ENCODE results near the gene RFPL2.

The RFPL2 gene

DNA sequence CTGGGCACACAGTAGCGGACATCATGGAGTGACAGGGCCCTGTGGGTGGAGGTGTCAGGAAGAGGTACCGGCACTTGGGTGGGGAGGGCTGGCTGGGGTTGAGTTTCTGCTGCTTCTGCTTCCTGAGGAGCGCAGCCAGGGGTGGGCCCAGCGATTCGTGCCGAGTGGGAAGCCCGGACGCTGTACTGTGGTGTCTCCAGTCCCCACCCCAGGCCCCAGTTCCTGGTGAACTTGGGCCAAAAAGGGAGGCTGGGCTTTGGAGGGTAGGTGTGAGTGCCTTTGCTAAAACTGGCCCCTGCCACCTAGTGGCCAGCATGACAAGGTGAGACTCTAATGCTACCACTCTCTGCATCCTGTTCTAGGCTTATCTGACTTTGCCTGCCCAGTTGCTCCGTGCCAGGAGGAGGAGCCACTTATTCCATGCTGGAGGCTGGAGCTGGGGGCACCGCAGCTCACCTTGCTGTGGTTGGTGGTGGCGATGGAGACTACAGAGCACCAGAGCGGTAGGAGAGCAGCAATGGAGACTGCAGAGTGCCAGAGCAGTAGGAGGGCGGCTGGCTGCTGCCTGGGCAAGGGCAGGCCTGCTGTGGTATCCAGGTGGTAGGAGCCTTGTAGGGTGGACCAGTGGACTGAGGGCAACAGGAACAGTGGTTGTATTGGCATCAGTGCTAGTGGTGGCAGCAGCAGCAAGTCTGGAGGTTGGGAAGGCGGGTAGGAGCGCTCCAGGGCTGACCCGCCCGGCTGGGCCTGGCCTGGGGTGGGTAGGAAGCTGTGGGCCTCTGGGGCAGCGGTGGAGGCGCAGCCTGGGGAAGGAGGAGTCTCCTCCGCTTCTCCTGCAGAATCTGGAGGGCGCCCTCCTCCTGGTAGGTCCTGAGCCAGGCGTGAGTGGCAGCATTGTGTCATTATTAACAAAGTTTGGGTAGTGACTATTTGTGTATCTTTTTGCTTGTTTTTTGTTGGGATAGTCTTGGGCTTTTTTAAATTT is 2.2 kb upstream of the RFPL2 start:
- ATAC-seq (ENCODE audit: low read depth), result peak; percentile 37
- H3K4me3 ChIP-seq (ENCODE audit: severe bottlenecking), result no peak overlapping the region
- H3K36me3 ChIP-seq (ENCODE audit: low read depth), result no peaks in the 10 kb centered on the region
- H3K27ac ChIP-seq (ENCODE audit: poor library complexity, severe bottlenecking), result no peak overlapping the region
- DNase-seq (ENCODE audit: low spot score), result no peak
- TF ChIP-seq, protein P1, sequence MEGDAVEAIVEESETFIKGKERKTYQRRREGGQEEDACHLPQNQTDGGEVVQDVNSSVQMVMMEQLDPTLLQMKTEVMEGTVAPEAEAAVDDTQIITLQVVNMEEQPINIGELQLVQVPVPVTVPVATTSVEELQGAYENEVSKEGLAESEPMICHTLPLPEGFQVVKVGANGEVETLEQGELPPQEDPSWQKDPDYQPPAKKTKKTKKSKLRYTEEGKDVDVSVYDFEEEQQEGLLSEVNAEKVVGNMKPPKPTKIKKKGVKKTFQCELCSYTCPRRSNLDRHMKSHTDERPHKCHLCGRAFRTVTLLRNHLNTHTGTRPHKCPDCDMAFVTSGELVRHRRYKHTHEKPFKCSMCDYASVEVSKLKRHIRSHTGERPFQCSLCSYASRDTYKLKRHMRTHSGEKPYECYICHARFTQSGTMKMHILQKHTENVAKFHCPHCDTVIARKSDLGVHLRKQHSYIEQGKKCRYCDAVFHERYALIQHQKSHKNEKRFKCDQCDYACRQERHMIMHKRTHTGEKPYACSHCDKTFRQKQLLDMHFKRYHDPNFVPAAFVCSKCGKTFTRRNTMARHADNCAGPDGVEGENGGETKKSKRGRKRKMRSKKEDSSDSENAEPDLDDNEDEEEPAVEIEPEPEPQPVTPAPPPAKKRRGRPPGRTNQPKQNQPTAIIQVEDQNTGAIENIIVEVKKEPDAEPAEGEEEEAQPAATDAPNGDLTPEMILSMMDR (IDR thresholded peaks at IDR 0.05; ENCODE audit: poor library complexity, severe bottlenecking), result peak; percentile 76
- no peaks in the 10 kb centered on the region for H3K9me3 ChIP-seq (ENCODE audit: severe bottlenecking)
- H3K4me1 ChIP-seq (ENCODE audit: insufficient read depth, poor library complexity, severe bottlenecking), result peaks cover 3% of the 10 kb centered on the region
- H3K27me3 ChIP-seq (ENCODE audit: insufficient read depth, poor library complexity, severe bottlenecking), result peaks cover 8% of the 10 kb centered on the region

DNA sequence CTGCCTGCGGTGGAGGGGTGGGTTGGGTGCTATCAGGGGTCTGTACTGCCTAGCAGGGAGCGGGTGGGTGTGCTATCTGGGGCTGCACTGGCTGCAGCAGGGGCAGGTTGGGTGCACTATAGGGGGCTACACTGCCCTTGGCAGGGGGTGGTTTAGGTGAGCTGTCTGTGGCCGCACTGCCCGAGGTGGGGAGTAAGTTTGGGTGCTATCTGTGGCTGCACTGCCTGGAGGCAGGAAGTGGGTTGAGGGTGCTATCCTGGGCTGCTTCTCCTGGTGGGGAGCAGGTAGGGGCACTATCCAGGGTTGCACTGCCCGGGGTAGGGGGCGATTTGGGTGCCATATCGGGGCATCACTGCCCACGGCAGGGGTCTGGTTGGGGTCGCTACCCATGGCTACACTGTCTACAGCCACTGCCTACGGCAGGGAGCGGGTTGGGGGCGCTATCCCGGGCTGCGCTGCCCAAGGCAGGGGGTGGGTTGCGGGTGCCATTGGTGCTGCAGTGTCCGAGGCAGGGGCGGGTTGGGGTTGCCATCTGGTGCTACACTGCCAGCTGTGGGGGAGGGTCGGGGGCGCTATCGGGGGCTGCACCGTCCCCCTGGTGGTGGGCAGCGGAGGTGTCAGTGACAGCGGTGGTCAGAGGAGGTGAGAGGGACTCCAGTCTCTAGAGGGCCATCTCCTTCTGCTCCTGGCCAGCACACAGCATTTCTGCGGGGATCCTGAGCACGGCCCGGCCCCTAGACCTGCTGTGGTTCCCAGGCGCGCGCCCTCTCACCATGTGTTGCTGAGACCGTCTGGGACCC is 1.3 kb upstream of the RFPL2 start:
- H3K4me1 ChIP-seq (ENCODE audit: insufficient read depth, poor library complexity, severe bottlenecking), result peaks cover 3% of the 10 kb centered on the region
- H3K36me3 ChIP-seq (ENCODE audit: low read depth), result no peaks in the 10 kb centered on the region
- H3K4me3 ChIP-seq (ENCODE audit: severe bottlenecking), result no peak overlapping the region
- ATAC-seq (ENCODE audit: low read depth) (no peak), DNase-seq (ENCODE audit: low spot score) (no peak)
- H3K9me3 ChIP-seq (ENCODE audit: severe bottlenecking), result no peaks in the 10 kb centered on the region
- H3K27ac ChIP-seq (ENCODE audit: poor library complexity, severe bottlenecking), result no peak overlapping the region
- H3K27me3 ChIP-seq (ENCODE audit: insufficient read depth, poor library complexity, severe bottlenecking), result peaks cover 8% of the 10 kb centered on the region
- TF ChIP-seq, protein P1 (IDR thresholded peaks at IDR 0.05; ENCODE audit: poor library complexity, severe bottlenecking), result no peak

DNA sequence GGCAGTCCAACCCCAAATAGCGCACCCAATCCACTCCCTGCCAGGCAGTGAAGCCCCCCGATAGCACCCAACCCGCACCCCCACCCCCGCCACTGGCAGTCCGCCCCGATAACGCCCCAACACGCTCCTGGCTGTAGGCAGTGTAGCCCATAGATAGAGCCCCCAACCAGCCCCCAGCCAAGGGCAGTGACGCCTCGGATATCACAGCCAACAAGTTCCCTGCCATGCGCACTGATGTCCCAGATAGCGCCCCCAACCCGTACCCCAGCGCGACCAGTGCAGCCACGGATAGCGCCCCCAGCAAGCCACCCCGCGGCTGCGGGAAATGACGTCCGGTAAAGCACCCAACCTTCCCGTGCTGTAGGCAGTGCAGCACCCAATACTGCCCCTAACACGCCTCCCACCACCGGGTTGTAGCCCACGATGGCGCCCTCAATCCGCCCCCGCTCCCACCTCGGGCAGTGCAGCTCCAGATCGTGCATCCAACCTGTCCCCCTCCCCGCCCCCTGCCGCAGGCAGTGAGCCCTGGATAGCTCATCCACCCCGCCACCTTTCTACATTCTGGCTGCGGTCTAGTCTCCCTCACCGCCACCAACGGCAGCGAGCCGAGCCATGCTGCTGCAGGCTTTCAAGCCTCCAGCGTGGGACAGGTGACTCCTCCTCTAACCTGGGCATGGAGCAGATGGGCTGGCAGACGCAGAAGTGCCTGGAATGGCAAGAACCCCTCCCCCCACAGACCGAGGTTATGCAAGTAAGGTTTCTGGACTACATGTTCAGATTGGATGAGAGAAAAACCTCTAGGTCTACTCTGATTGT is 625 bp downstream of the RFPL2 start:
- DNase-seq (ENCODE audit: low spot score), result no peak
- Histone ChIP-seq H3K27ac (ENCODE audit: poor library complexity, severe bottlenecking) (no peak overlapping the region), H3K4me3 (ENCODE audit: severe bottlenecking) (peak overlapping the region; percentile 32), H3K36me3 (ENCODE audit: low read depth) (no peaks in the 10 kb centered on the region), H3K4me1 (ENCODE audit: insufficient read depth, poor library complexity, severe bottlenecking) (peaks cover 3% of the 10 kb centered on the region), H3K9me3 (ENCODE audit: severe bottlenecking) (no peaks in the 10 kb centered on the region), H3K27me3 (ENCODE audit: insufficient read depth, poor library complexity, severe bottlenecking) (peaks cover 8% of the 10 kb centered on the region)
- TF ChIP-seq, protein P1 (IDR thresholded peaks at IDR 0.05; ENCODE audit: poor library complexity, severe bottlenecking), result peak; percentile 1
- peak; percentile 31 for ATAC-seq (ENCODE audit: low read depth)

DNA sequence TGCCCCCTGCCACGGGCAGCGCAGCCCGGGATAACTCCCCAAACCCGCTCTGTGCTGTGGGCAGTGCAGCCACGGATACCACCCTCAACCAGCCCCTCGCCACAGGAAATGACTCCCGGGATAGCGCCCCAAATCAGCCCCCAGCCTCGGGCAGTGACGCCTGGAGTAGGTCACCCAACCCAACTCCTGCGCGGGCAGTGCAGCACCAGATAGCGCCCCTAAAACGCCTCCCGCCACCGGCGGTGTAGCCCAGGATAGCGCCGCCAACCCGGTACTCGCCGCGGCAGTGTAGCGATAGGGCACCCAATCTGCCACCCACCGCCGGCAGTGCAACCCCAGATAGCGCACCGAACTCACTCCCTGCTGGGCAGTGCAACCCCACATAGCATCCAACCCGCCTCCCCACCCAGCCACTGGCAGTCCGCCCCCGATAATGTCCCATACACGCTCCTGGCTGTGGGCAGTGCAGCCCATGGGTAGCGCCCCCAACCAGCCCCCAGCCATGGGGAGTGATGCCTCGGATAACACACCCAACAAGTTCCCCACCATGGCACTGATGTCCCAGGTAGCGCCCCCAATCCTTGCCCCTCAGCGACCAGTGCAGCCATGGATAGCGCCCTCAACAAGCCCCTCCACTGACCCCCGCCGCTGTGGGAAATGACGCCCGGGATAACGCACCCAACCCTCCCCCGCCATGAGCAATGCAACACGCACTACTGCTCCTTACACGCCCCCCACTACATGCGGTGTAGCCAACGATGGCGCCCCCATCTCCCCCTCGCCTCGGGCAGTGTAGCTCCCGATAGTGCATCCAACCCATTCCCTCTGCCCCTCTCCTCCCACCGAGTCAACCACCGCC is 1.5 kb downstream of the RFPL2 start:
- Histone ChIP-seq H3K9me3 (ENCODE audit: severe bottlenecking) (no peaks in the 10 kb centered on the region), H3K27me3 (ENCODE audit: insufficient read depth, poor library complexity, severe bottlenecking) (peaks cover 8% of the 10 kb centered on the region), H3K27ac (ENCODE audit: poor library complexity, severe bottlenecking) (no peak overlapping the region), H3K4me1 (ENCODE audit: insufficient read depth, poor library complexity, severe bottlenecking) (peaks cover 3% of the 10 kb centered on the region), H3K36me3 (ENCODE audit: low read depth) (no peaks in the 10 kb centered on the region), H3K4me3 (ENCODE audit: severe bottlenecking) (peak overlapping the region; percentile 32)
- DNase-seq (ENCODE audit: low spot score) (no peak), ATAC-seq (ENCODE audit: low read depth) (peak; percentile 11; the same call in 1 of the 3 replicates)
- TF ChIP-seq, protein P1 (IDR thresholded peaks at IDR 0.05; ENCODE audit: poor library complexity, severe bottlenecking), result no peak

Measured in RWPE2 (cell line).